Measurements from ENCODE around the gene CACNA2D1.

DNA sequence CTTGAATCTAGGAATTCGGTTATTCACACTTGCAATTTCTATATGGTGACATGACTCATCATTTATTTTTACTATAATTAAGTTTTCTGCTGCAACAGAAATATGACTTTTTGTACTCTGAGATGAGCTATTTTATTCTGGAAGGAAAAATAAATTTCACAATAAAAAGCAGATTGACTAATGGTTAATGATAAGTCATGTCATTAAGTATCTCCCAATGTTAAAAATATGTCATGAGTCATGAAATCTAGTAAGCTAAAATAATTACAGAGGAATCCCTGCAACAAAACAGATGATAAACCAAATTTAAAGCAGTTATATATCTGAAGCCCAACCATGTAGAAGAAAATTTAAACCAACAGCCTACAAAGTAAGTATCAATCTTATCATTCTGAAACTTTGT is 149.2 kb downstream of the CACNA2D1 start:
- TF ChIP-seq, protein P1, sequence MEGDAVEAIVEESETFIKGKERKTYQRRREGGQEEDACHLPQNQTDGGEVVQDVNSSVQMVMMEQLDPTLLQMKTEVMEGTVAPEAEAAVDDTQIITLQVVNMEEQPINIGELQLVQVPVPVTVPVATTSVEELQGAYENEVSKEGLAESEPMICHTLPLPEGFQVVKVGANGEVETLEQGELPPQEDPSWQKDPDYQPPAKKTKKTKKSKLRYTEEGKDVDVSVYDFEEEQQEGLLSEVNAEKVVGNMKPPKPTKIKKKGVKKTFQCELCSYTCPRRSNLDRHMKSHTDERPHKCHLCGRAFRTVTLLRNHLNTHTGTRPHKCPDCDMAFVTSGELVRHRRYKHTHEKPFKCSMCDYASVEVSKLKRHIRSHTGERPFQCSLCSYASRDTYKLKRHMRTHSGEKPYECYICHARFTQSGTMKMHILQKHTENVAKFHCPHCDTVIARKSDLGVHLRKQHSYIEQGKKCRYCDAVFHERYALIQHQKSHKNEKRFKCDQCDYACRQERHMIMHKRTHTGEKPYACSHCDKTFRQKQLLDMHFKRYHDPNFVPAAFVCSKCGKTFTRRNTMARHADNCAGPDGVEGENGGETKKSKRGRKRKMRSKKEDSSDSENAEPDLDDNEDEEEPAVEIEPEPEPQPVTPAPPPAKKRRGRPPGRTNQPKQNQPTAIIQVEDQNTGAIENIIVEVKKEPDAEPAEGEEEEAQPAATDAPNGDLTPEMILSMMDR (IDR thresholded peaks at IDR 0.05): no peak
- no peak for TF ChIP-seq POLR2AphosphoS5 (IDR thresholded peaks at IDR 0.05)
